K562 (cell line): ENCODE results near the gene FHDC1. TPM values are rescaled to one million over a fixed set of nuclear protein-coding genes. Genes with fewer than 3 reads are reported as not detected.

Experiments used
- ATAC-seq: fragments of 200-7000 bp; cut with Tn5 transposase; 3 replicates; pipeline ENCODE4 v1.9.1; 2020; ENCODE audit warnings: moderate library complexity
- BruUV-seq: library from RNA; stranded (reverse); fragments of 400-500 nt; replicated peaks from 2 replicates; lab custom pipeline; 2021; lab: Mats Ljungman, UMichigan
- CTCF ChIA-PET: fragments of 300-600 bp; formaldehyde crosslinking; extraction: SDS; loops from one replicate; lab custom pipeline; 2021; ENCODE audit warnings: low intra/inter-chr PET ratio; lab: Yijun Ruan, JAX
- POLR2A ChIA-PET: fragments of 300-600, 350-650 bp; sonication (Branson Sonifier 250); formaldehyde crosslinking; extraction: SDS; loops from one replicate; lab custom pipeline; 2021; ENCODE audit warnings: antibody characterized with exemption, inconsistent platforms; lab: Yijun Ruan, JAX
- DNase-seq, 4 experiments: peaks; one replicate each; pipeline versions ENCODE4 v3.0.0 to v3.0.0-alpha.2; 2011 to 2018; ENCODE audit warnings: low spot score in 3 of 4, mixed read lengths in 3 of 4; ENCODE audit errors: extremely low read depth in 1 of 4
- FAIRE-seq: peaks from 2 replicates; lab custom pipeline; 2011; peaks lifted over from hg19 to GRCh38; lab: Jason Lieb, UNC
- H2AFZ ChIP-seq: 2 replicates; pipeline ENCODE4 v1.6.0; 2011; ENCODE audit warnings: low read depth, low read length, control low read depth, inconsistent platforms
- H3K27ac ChIP-seq: fragments of 200-600 bp; 3 replicates; pipeline ENCODE4 v1.8.0; 2011; ENCODE audit warnings: low read depth, mild to moderate bottlenecking, control low read depth, inconsistent platforms, low read length, moderate library complexity, mixed read lengths; ENCODE audit errors: extremely low read depth
- H3K27me3 ChIP-seq, 2 experiments: fragments of 300-600 bp in 1 of 2; 2 replicates in 1 of 2; 3 replicates in 1 of 2; pipeline versions ENCODE4 v1.6.0 to v1.8.0; 2011; ENCODE audit warnings: inconsistent platforms in 2 of 2, low read length in 2 of 2, mild to moderate bottlenecking in 1 of 2, mixed read lengths in 1 of 2, moderate library complexity in 1 of 2; ENCODE audit not compliant: control insufficient read depth in 2 of 2, insufficient read depth in 2 of 2
- H3K36me3 ChIP-seq: fragments of 300-600 bp; 3 replicates; pipeline ENCODE4 v1.8.0; 2011; ENCODE audit warnings: mild to moderate bottlenecking, low read length, inconsistent platforms; ENCODE audit not compliant: control insufficient read depth, insufficient read depth
- H3K4me1 ChIP-seq, 2 experiments: fragments of 200-600 bp in 1 of 2; replicated peaks in 1 of 2; 2 replicates in 1 of 2; 3 replicates in 1 of 2; pipeline versions ENCODE4 v1.5.1 to v1.8.0; 2011; ENCODE audit warnings: inconsistent platforms in 2 of 2, low read length in 2 of 2, mild to moderate bottlenecking in 1 of 2, mixed read lengths in 1 of 2, moderate library complexity in 1 of 2; ENCODE audit not compliant: control insufficient read depth in 2 of 2, insufficient read depth in 2 of 2
- H3K4me2 ChIP-seq: 2 replicates; pipeline ENCODE4 v1.6.1; 2011; ENCODE audit warnings: low read length, control low read depth, inconsistent platforms, mixed read lengths; ENCODE audit not compliant: insufficient read depth
- H3K4me3 ChIP-seq: fragments of 200-600 bp; sonication (generic), shearing (Covaris generic); 2 replicates; pipeline ENCODE4 v1.5.1; 2016; ENCODE audit warnings: control low read depth, inconsistent platforms
- H3K79me2 ChIP-seq: fragments of 200-600 bp; 3 replicates; pipeline ENCODE4 v1.8.0; 2011; ENCODE audit warnings: low read length, inconsistent platforms; ENCODE audit not compliant: control insufficient read depth, insufficient read depth
- H3K9ac ChIP-seq, 2 experiments: 2 replicates each; pipeline versions ENCODE4 v1.6.0 to v1.6.1; 2011; ENCODE audit warnings: low read depth in 2 of 2, low read length in 2 of 2, control low read depth in 1 of 2, inconsistent platforms in 1 of 2, mild to moderate bottlenecking in 1 of 2, mixed read lengths in 1 of 2; ENCODE audit not compliant: insufficient read depth in 1 of 2
- H3K9me1 ChIP-seq: one replicate; pipeline ENCODE4 v1.6.0; 2011; ENCODE audit warnings: inconsistent platforms, mild to moderate bottlenecking, low read length, moderate library complexity; ENCODE audit not compliant: control insufficient read depth, insufficient read depth
- H3K9me3 ChIP-seq: replicated peaks from 2 replicates; pipeline ENCODE4 v1.5.1; 2011; ENCODE audit warnings: low read depth, low read length, inconsistent platforms; ENCODE audit not compliant: control insufficient read depth, insufficient read depth
- H4K20me1 ChIP-seq: replicated peaks from 2 replicates; pipeline ENCODE4 v1.6.1; 2011; ENCODE audit warnings: low read length, inconsistent platforms, mixed read lengths; ENCODE audit not compliant: control insufficient read depth, insufficient read depth
- EP400 ChIP-seq: fragments of 450-650 bp; IDR thresholded peaks from 2 replicates; pipeline ENCODE4 v1.6.1; 2017; ENCODE audit warnings: antibody characterized with exemption, mild to moderate bottlenecking, moderate library complexity
- PYGO2 ChIP-seq: fragments of 450-650 bp; IDR thresholded peaks from 2 replicates; pipeline ENCODE4 v1.6.1; 2016; ENCODE audit warnings: mild to moderate bottlenecking, missing genetic modification characterization, moderate library complexity, missing compliant biosample characterization
- WGBS: fragments of 100-300 bp; shearing (Covaris generic); methylation state at CpG from one replicate; pipeline ENCODE4 v1.1.6; 2016; ENCODE audit warnings: low coverage, mixed read lengths; ENCODE audit not compliant: insufficient coverage; ENCODE audit errors: missing lambda C conversion rate; 5-methylcytosine and 5-hydroxymethylcytosine counted together
- in situ Hi-C: fragments of 300-500 bp; cut with MboI; formaldehyde crosslinking; loops from 4 replicates; pipeline ENCODE4 v1.15.0; 2018; ENCODE audit warnings: inconsistent platforms, mixed read lengths
- intact Hi-C: fragments of 100-400 bp; cut with micrococcal nuclease; formaldehyde crosslinking; loops from 2 replicates; pipeline ENCODE4 v1.14.2; 2022
- polyA plus RNA-seq, 8 experiments: library from polyadenylated mRNA; depleted of rRNA in 4 of 8; stranded (reverse) in 5 of 8; unstranded in 3 of 8; fragments of >200 nt; fragmentation: Nextera tagmentation in 2 of 8; fragmentation: Illumina TruSeq in 1 of 8; extraction: Ambion mirVana in 2 of 8; extraction: Trizol in 1 of 8; gene quantifications; 2 replicates each; pipeline versions ENCODE4 v1.2.1 to v1.2.3, GENCODE V29; 2011 to 2014; ENCODE audit warnings: inconsistent platforms in 1 of 8, missing spikeins in 1 of 8
- total RNA-seq, 7 experiments: library from RNA; depleted of rRNA in 6 of 7; stranded (reverse); fragments of >200 nt in 6 of 7; fragmentation: Illumina TruSeq in 2 of 7; extraction: Trizol in 2 of 7; gene quantifications; 2 replicates each; pipeline versions ENCODE4 v1.2.1 to v1.2.3, GENCODE V29; 2011 to 2021; ENCODE audit warnings: low replicate concordance in 1 of 7
- TF ChIP-seq, protein P1 (sequence below): fragments of 450-650 bp; conservative IDR thresholded peaks from 2 replicates; pipeline ENCODE4 v1.6.1; 2016; ENCODE audit warnings: missing genetic modification characterization, low read depth, mild to moderate bottlenecking, missing compliant biosample characterization, moderate library complexity
- TF ChIP-seq, protein P2 (sequence below): fragments of 450-650 bp; IDR thresholded peaks from 2 replicates; pipeline ENCODE4 v1.6.1; 2018; ENCODE audit not compliant: partially characterized antibody

The FHDC1 gene
- total and polyA plus RNA-seq, 9 of the 15 experiments (the other 6 are each of a cell fraction or from before 2014, with no cell fraction given), result 0.01 to 0.43 (median 0.07) TPM

DNA sequence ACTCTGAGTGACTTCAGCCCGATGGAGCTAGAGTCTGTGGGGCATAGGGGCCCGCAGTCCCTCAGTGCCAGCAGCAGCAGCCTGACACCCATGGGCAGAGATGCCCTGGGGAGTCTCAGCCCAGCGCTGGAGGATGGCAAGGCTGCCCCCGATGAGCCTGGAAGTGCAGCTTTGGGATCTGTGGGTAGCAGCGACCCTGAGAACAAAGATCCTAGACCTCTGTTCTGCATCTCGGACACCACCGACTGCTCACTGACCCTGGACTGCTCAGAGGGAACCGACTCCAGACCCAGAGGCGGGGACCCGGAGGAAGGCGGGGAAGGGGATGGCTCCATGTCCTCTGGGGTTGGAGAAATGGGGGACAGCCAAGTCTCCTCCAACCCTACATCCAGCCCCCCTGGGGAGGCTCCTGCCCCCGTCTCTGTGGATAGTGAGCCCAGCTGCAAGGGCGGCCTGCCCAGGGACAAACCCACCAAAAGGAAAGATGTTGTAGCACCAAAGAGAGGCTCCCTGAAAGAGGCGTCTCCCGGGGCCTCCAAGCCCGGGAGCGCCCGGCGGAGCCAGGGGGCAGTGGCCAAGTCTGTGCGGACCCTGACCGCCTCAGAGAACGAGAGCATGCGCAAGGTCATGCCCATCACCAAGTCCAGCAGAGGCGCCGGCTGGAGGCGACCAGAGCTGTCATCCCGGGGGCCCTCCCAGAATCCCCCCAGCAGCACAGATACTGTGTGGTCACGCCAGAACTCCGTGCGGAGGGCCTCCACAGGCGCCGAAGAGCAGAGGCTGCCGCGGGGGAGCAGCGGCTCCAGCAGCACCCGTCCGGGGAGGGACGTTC is 39.5 kb downstream of the FHDC1 start (continued):
- TF ChIP-seq, protein P1, sequence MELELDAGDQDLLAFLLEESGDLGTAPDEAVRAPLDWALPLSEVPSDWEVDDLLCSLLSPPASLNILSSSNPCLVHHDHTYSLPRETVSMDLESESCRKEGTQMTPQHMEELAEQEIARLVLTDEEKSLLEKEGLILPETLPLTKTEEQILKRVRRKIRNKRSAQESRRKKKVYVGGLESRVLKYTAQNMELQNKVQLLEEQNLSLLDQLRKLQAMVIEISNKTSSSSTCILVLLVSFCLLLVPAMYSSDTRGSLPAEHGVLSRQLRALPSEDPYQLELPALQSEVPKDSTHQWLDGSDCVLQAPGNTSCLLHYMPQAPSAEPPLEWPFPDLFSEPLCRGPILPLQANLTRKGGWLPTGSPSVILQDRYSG, result no peak

DNA sequence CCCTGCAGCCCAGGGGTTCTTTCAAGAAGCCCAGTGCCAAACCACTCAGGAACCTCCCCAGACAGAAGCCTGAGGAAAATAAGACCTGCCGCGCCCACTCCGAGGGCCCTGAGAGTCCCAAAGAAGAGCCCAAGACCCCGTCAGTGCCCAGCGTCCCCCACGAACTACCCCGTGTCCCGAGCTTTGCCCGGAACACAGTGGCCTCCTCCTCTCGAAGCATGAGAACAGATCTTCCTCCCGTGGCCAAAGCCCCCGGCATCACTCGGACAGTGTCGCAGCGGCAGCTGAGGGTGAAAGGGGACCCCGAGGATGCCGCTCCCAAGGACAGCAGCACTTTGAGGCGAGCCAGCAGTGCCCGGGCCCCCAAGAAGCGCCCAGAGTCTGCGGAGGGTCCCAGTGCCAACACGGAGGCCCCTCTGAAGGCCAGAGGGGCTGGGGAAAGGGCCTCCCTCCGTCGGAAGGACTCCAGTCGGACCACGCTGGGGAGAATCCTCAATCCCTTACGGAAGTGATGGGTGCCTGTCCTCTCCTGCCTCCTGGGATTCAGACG is 40.2 kb downstream of the FHDC1 start:
- H3K27me3 ChIP-seq, result peaks cover 41 to 86% of the 10 kb centered on the region in 2 experiments
- no peaks in the 10 kb centered on the region for H3K9me1 ChIP-seq
- DNase-seq (no peak), FAIRE-seq (no peak), ATAC-seq (no peak)
- WGBS, result 9% methylated on average over 23 of the region's 28 CpGs
- no peak for TF ChIP-seq PYGO2
- no peak for TF ChIP-seq EP400
- TF ChIP-seq, protein P2, sequence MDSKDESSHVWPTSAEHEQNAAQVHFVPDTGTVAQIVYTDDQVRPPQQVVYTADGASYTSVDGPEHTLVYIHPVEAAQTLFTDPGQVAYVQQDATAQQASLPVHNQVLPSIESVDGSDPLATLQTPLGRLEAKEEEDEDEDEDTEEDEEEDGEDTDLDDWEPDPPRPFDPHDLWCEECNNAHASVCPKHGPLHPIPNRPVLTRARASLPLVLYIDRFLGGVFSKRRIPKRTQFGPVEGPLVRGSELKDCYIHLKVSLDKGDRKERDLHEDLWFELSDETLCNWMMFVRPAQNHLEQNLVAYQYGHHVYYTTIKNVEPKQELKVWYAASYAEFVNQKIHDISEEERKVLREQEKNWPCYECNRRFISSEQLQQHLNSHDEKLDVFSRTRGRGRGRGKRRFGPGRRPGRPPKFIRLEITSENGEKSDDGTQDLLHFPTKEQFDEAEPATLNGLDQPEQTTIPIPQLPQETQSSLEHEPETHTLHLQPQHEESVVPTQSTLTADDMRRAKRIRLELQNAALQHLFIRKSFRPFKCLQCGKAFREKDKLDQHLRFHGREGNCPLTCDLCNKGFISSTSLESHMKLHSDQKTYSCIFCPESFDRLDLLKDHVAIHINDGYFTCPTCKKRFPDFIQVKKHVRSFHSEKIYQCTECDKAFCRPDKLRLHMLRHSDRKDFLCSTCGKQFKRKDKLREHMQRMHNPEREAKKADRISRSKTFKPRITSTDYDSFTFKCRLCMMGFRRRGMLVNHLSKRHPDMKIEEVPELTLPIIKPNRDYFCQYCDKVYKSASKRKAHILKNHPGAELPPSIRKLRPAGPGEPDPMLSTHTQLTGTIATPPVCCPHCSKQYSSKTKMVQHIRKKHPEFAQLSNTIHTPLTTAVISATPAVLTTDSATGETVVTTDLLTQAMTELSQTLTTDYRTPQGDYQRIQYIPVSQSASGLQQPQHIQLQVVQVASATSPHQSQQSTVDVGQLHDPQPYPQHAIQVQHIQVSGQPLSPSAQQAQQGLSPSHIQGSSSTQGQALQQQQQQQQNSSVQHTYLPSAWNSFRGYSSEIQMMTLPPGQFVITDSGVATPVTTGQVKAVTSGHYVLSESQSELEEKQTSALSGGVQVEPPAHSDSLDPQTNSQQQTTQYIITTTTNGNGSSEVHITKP, result no peak
- POLR2A ChIA-PET, result no interaction called here
- in situ Hi-C loops (no loop called here), intact Hi-C loops (no loop called here)
- BruUV-seq, result no TSS peak
- no peaks in the 10 kb centered on the region for H3K36me3 ChIP-seq
- H3K27ac ChIP-seq, result no peak overlapping the region
- H3K9me3 ChIP-seq, result no peaks in the 10 kb centered on the region
- H2AFZ ChIP-seq, result no peak overlapping the region
- H3K4me2 ChIP-seq, result no peak overlapping the region
- peaks cover 0 to 9% of the 10 kb centered on the region in 2 experiments; a peak in 1 of 5 replicates for H3K4me1 ChIP-seq
- no peak overlapping the region for H3K9ac ChIP-seq
- H3K4me3 ChIP-seq, result no peak overlapping the region
- H4K20me1 ChIP-seq, result no peaks in the 10 kb centered on the region; the same call in 1 of the 2 replicates
- no peaks in the 10 kb centered on the region for H3K79me2 ChIP-seq
- CTCF ChIA-PET, result no interaction called here
